VCaP (cell line): ENCODE results near the gene RAB3A.
A peak's percentile ranks its signal among the peaks of the same experiment; 100 is the strongest.
"Not testable (repeated sequence)": the region's sequence is repeated elsewhere in the genome, so short reads cannot be mapped to it uniquely, and the experiment has no call there.

Experiments used
- H3K27ac ChIP-seq: fragments of 450-650 bp; 2 replicates; pipeline ENCODE4 v1.5.1; 2017
- CTCF ChIP-seq: fragments of 450-650 bp; conservative IDR thresholded peaks from 2 replicates; pipeline ENCODE4 v1.5.1; 2017; ENCODE audit warnings: mild to moderate bottlenecking, moderate library complexity

RAB3A gene

GRCh38 chr19:18214779-18215433 lies 11.1 kb upstream of the RAB3A start:
- no peak for TF ChIP-seq CTCF

GRCh38 chr19:18211683-18212082 lies 7.8 kb upstream of the RAB3A start:
- TF ChIP-seq CTCF: no peak
- no peak overlapping the region for H3K27ac ChIP-seq

More at GRCh38 chr19:18214779-18215433, 11.1 kb upstream of the RAB3A start:
- no peak overlapping the region for H3K27ac ChIP-seq

- not testable (repeated sequence) for H3K27ac ChIP-seq
Observed at GRCh38 chr19:18209912-18210311, 6.1 kb upstream of the RAB3A start.

GRCh38 chr19:18208098-18208951 lies 4.5 kb upstream of the RAB3A start:
- peak; percentile 72 for TF ChIP-seq CTCF
- no peak overlapping the region for H3K27ac ChIP-seq

GRCh38 chr19:18206018-18206417 lies 2.2 kb upstream of the RAB3A start:
- H3K27ac ChIP-seq: no peak overlapping the region
- no peak for TF ChIP-seq CTCF

- H3K27ac ChIP-seq: peak overlapping the region; percentile 89
Observed at GRCh38 chr19:18205200-18205892, 1.5 kb upstream of the RAB3A start.

More at GRCh38 chr19:18205200-18205892, 1.5 kb upstream of the RAB3A start:
- TF ChIP-seq CTCF: no peak
